H1 (cell line): Measurements from ENCODE around the gene ALG9. TPM values are rescaled to one million over a fixed set of nuclear protein-coding genes. Genes with fewer than 3 reads are reported as not detected.

Source experiments
- CTCF ChIA-PET: fragments of 300-600 bp; sonication (Branson Sonifier 250); formaldehyde crosslinking; loops from one replicate; lab custom pipeline; 2021; ENCODE audit not compliant: partially characterized antibody; lab: Charles Lee
- POLR2A ChIA-PET: fragments of 300-600 bp; sonication (Branson Sonifier 250); formaldehyde crosslinking; loops from one replicate; lab custom pipeline; 2021; ENCODE audit warnings: inconsistent platforms; ENCODE audit not compliant: partially characterized antibody; lab: Charles Lee
- DNase-seq, 2 experiments: peaks; one replicate each; pipeline versions ENCODE4 v3.0.0 to v3.0.0-alpha.2; 2010 to 2022; ENCODE audit warnings: low spot score in 2 of 2, low read depth in 1 of 2, mixed read lengths in 1 of 2
- FAIRE-seq: peaks from 2 replicates; lab custom pipeline; 2011; peaks lifted over from hg19 to GRCh38; lab: Jason Lieb, UNC
- H2AFZ ChIP-seq: 2 replicates; pipeline ENCODE4 v1.8.1; 2012; ENCODE audit warnings: low read length, inconsistent platforms
- H2AK5ac ChIP-seq: 2 replicates; pipeline ENCODE4 v1.6.1; 2013; ENCODE audit warnings: low read depth, low read length
- H2BK120ac ChIP-seq: replicated peaks from 2 replicates; pipeline ENCODE3; 2013; ENCODE audit warnings: low read depth, low read length, inconsistent platforms
- H2BK12ac ChIP-seq: 2 replicates; pipeline ENCODE4 v1.6.1; 2013; ENCODE audit warnings: low read depth, low read length
- H2BK15ac ChIP-seq: 2 replicates; pipeline ENCODE4 v1.6.1; 2013; ENCODE audit warnings: low read length
- H2BK20ac ChIP-seq: 2 replicates; pipeline ENCODE4 v1.6.1; 2013; ENCODE audit warnings: low read length
- H2BK5ac ChIP-seq: 2 replicates; pipeline ENCODE4 v1.6.1; 2013; ENCODE audit warnings: low read depth, low read length
- H3K14ac ChIP-seq: 2 replicates; pipeline ENCODE4 v1.6.1; 2013; ENCODE audit warnings: inconsistent platforms; ENCODE audit not compliant: insufficient read length
- H3K18ac ChIP-seq: 2 replicates; pipeline ENCODE4 v1.6.1; 2013; ENCODE audit warnings: low read length; ENCODE audit errors: extremely low read depth
- H3K23ac ChIP-seq: 2 replicates; pipeline ENCODE4 v1.6.1; 2013; ENCODE audit warnings: inconsistent platforms; ENCODE audit not compliant: insufficient read length
- H3K23me2 ChIP-seq: 2 replicates; pipeline ENCODE4 v1.6.1; 2013; ENCODE audit warnings: low read depth, low read length
- H3K27ac ChIP-seq: 2 replicates; pipeline ENCODE4 v1.6.1; 2011; ENCODE audit warnings: low read depth, low read length, inconsistent platforms
- H3K27me3 ChIP-seq, 4 experiments: replicated peaks in 1 of 4; 1 replicate in 1 of 4; 2 replicates in 3 of 4; pipeline versions ENCODE4 v1.6.1 to v1.8.1; 2011 to 2013; ENCODE audit warnings: low read length in 3 of 4, mild to moderate bottlenecking in 3 of 4, inconsistent platforms in 2 of 4, mixed read lengths in 2 of 4, moderate library complexity in 1 of 4; ENCODE audit not compliant: control insufficient read depth in 3 of 4, insufficient read depth in 3 of 4; ENCODE audit errors: extremely low read depth in 1 of 4
- H3K36me3 ChIP-seq, 4 experiments: 2 replicates each; pipeline versions ENCODE4 v1.6.1 to v1.8.1; 2011 to 2013; ENCODE audit warnings: mild to moderate bottlenecking in 4 of 4, low read length in 3 of 4, moderate library complexity in 2 of 4, control low read depth in 1 of 4, inconsistent platforms in 1 of 4; ENCODE audit not compliant: insufficient read depth in 4 of 4, control insufficient read depth in 2 of 4
- H3K4ac ChIP-seq: replicated peaks from 2 replicates; pipeline ENCODE3; 2013; ENCODE audit warnings: low read length, low read depth, mixed read lengths, inconsistent platforms; ENCODE audit not compliant: insufficient read length
- H3K4me1 ChIP-seq, 4 experiments: replicated peaks in 1 of 4; 1 replicate in 1 of 4; 2 replicates in 3 of 4; pipeline versions ENCODE4 v1.6.1 to v1.8.1; 2011 to 2013; ENCODE audit warnings: low read length in 3 of 4, inconsistent platforms in 2 of 4, mixed read lengths in 1 of 4; ENCODE audit not compliant: insufficient read depth in 4 of 4, control insufficient read depth in 3 of 4
- H3K4me2 ChIP-seq, 2 experiments: 2 replicates each; pipeline versions ENCODE4 v1.6.1 to v1.8.1; 2011 to 2013; ENCODE audit warnings: low read depth in 2 of 2, low read length in 2 of 2, control low read depth in 1 of 2, inconsistent platforms in 1 of 2, mild to moderate bottlenecking in 1 of 2; ENCODE audit not compliant: insufficient read depth in 1 of 2
- H3K4me3 ChIP-seq, 4 experiments: fragments of 200-600, 300-600 bp in 1 of 4; sonication (generic), shearing (Covaris generic), sonication (Bioruptor Twin) in 1 of 4; 2 replicates each; pipeline versions ENCODE4 v1.5.1 to v1.8.1; 2011 to 2016; ENCODE audit warnings: low read length in 4 of 4, low read depth in 3 of 4, control low read depth in 2 of 4, inconsistent platforms in 2 of 4, mild to moderate bottlenecking in 2 of 4, mixed read lengths in 1 of 4, moderate library complexity in 1 of 4; ENCODE audit not compliant: insufficient read depth in 2 of 4; ENCODE audit errors: extremely low read depth in 1 of 4
- H3K56ac ChIP-seq: replicated peaks from 2 replicates; pipeline ENCODE3; 2013; ENCODE audit warnings: low read depth, mild to moderate bottlenecking, mixed read lengths, low read length, inconsistent platforms; ENCODE audit not compliant: insufficient read length
- H3K79me1 ChIP-seq: 2 replicates; pipeline ENCODE4 v1.6.1; 2013; ENCODE audit warnings: low read depth, low read length, control low read depth
- H3K79me2 ChIP-seq, 2 experiments: 2 replicates each; pipeline versions ENCODE4 v1.6.1 to v1.8.1; 2012 to 2013; ENCODE audit warnings: low read length in 2 of 2, mild to moderate bottlenecking in 2 of 2, inconsistent platforms in 1 of 2; ENCODE audit not compliant: insufficient read depth in 2 of 2, control insufficient read depth in 1 of 2
- H3K9ac ChIP-seq, 4 experiments: replicated peaks in 1 of 4; 1 replicate in 1 of 4; 2 replicates in 3 of 4; pipeline versions ENCODE4 v1.6.1 to v1.8.1; 2011 to 2013; ENCODE audit warnings: low read depth in 3 of 4, low read length in 3 of 4, control low read depth in 2 of 4, mild to moderate bottlenecking in 2 of 4, moderate library complexity in 2 of 4, inconsistent platforms in 1 of 4; ENCODE audit errors: extremely low read depth in 1 of 4
- H3K9me3 ChIP-seq, 2 experiments: 2 replicates each; pipeline versions ENCODE4 v1.6.1 to v1.8.1; 2012 to 2013; ENCODE audit warnings: mild to moderate bottlenecking in 2 of 2, moderate library complexity in 2 of 2, control low read depth in 1 of 2, inconsistent platforms in 1 of 2, low read depth in 1 of 2, low read length in 1 of 2, mixed read lengths in 1 of 2; ENCODE audit not compliant: insufficient read depth in 2 of 2
- H4K20me1 ChIP-seq, 2 experiments: replicated peaks in 1 of 2; 2 replicates each; pipeline versions ENCODE3 to v1.8.1; 2011 to 2013; ENCODE audit warnings: inconsistent platforms in 2 of 2, low read length in 2 of 2, mild to moderate bottlenecking in 1 of 2; ENCODE audit not compliant: insufficient read depth in 2 of 2, control insufficient read depth in 1 of 2
- H4K5ac ChIP-seq: 2 replicates; pipeline ENCODE4 v1.6.1; 2013; ENCODE audit warnings: low read length, low read depth, mixed read lengths, inconsistent platforms; ENCODE audit not compliant: insufficient read length
- H4K8ac ChIP-seq: 2 replicates; pipeline ENCODE4 v1.8.0; 2013; ENCODE audit warnings: mild to moderate bottlenecking, moderate library complexity, low read length, inconsistent platforms; ENCODE audit not compliant: insufficient read depth; ENCODE audit errors: extremely low read depth
- H4K91ac ChIP-seq: replicated peaks from 2 replicates; pipeline ENCODE3; 2013; ENCODE audit warnings: low read length, mixed read lengths, inconsistent platforms; ENCODE audit not compliant: insufficient read length
- WGBS, 2 experiments: shearing (Covaris generic) in 1 of 2; methylation state at CpG; one replicate each; pipeline versions ENCODE4 v1.1.6 to v1.1.7; 2013 to 2015; ENCODE audit warnings: low lambda C conversion rate in 2 of 2, mixed read lengths in 2 of 2, inconsistent platforms in 1 of 2, low coverage in 1 of 2, missing lambda C conversion rate in 1 of 2; ENCODE audit not compliant: insufficient replicate concordance in 2 of 2, insufficient coverage in 1 of 2, insufficient read length in 1 of 2; ENCODE audit errors: extremely low coverage in 1 of 2, missing lambda C conversion rate in 1 of 2; 5-methylcytosine and 5-hydroxymethylcytosine counted together
- polyA plus RNA-seq, 7 experiments: library from polyadenylated mRNA; depleted of rRNA in 3 of 7; stranded (reverse) in 5 of 7; unstranded in 2 of 7; fragments of >200 nt in 5 of 7; fragments of 200-250 nt in 2 of 7; gene quantifications; 1 replicate in 5 of 7; 2 replicates in 1 of 7; 4 replicates in 1 of 7; pipeline versions ENCODE4 v1.2.1 to v1.2.3, GENCODE V29; 2011 to 2013; ENCODE audit warnings: missing spikeins in 2 of 7, mixed read lengths in 2 of 7
- total RNA-seq: library from RNA; stranded (reverse); fragmentation: NEBNext Ultra II Directional; extraction: Animal tissue kit (Norgen Biotek cat#: 25700); gene quantifications from 2 replicates; pipeline ENCODE4 v1.2.1, GENCODE V29; 2021

Gene ALG9
- total and polyA plus RNA-seq, 2 of the 8 experiments (the other 6 are each of a cell fraction or from before 2014, with no cell fraction given), result 23.5 to 24.5 TPM

DNA sequence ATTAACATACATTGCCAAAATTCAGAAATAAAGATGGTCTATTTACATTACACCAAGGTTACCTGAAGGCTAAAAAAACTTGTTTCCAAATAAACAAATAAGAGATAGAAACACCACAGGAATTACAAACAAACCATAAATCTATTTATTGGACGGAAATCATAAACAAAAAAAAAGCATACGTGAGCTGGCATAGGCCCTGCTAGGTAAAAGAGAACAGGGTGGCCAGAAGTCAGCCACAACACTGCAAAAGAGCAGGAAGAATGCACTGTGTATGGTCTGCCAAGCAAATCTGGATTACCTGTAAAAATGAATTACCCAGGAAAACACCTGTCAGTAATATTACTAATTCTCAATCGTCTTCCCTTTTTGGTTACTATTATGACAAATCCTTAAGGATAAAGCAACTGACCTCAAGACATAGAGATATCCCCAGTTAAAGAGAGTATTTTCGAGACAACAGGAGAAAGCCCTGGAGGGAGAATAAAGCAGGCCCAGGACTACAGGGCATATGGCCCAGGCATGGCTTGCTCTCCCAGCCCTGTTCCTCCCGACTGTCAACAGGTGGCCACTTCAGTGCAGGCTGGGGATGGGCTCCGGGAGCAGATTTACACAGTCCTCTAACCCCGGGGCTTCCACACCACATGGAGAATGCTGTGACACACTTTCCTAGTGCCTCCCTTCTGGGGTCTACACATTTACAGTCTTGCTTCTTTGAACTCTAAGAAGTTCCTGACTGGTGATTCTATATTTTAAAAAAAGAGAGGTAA is 123.2 kb downstream of the ALG9 start:
- FAIRE-seq (no peak), DNase-seq (no peak)
- H2BK20ac ChIP-seq, result no peak overlapping the region
- CTCF ChIA-PET, result interaction anchor here (1.1 to 1.6 kb wide), 3 partner anchors 13 to 144 kb away, joined by 3 read pairs; no protein-coding TSS in a partner anchor
- no peaks in the 10 kb centered on the region; the same call in 1 of the 2 replicates for H3K79me1 ChIP-seq
- no peaks in the 10 kb centered on the region for H3K9me3 ChIP-seq
- no peak overlapping the region for H3K4ac ChIP-seq
- no peak overlapping the region for H2BK15ac ChIP-seq
- no peak overlapping the region for H3K4me2 ChIP-seq
- no peak overlapping the region for H3K56ac ChIP-seq
- WGBS, 2 experiments, result 86% methylated on average over 7 of the region's 7 CpGs; no CpG with 5 or more reads in 1 of the 2 experiments
- H3K23ac ChIP-seq, result no peak overlapping the region
- H3K18ac ChIP-seq, result no peak overlapping the region
- H4K20me1 ChIP-seq, result peaks cover 0 to 4% of the 10 kb centered on the region in 2 experiments
- H3K4me1 ChIP-seq, result no peaks in the 10 kb centered on the region
- no peak overlapping the region for H4K91ac ChIP-seq
- H3K27ac ChIP-seq, result no peak overlapping the region
- no peak overlapping the region for H2AK5ac ChIP-seq
- H2AFZ ChIP-seq, result no peak overlapping the region
- H3K27me3 ChIP-seq, result no peaks in the 10 kb centered on the region
- H2BK120ac ChIP-seq, result no peak overlapping the region
- no peak overlapping the region for H4K5ac ChIP-seq
- peaks cover 6 to 76% (median 36%) of the 10 kb centered on the region in 4 experiments for H3K36me3 ChIP-seq
- no peak overlapping the region for H3K4me3 ChIP-seq
- H4K8ac ChIP-seq, result no peak overlapping the region
- no peaks in the 10 kb centered on the region for H3K23me2 ChIP-seq
- H2BK5ac ChIP-seq, result no peak overlapping the region
- POLR2A ChIA-PET, result interaction anchor here (1.4 kb wide), 1 partner anchor 19 kb away, joined by 6 read pairs; the partner anchor contains the start of gene PPP2R1B
- H3K14ac ChIP-seq, result no peak overlapping the region
- no peak overlapping the region for H2BK12ac ChIP-seq
- no peaks in the 10 kb centered on the region for H3K79me2 ChIP-seq
- no peak overlapping the region for H3K9ac ChIP-seq
